ENCODE results near the gene LRRC7.
A peak's percentile ranks its signal among the peaks of the same experiment; 100 is the strongest.

Gene LRRC7

GRCh38 chr1:69567652-69568420 is at the start of gene LRRC7:
Gene LRRC7, plus strand, starts transcription at chr1:69567922. Its CDS starts 718 bp downstream, at chr1:69568640.
- DNase-seq, result no peak

GRCh38 chr1:69519006-69519405 is 48.7 kb upstream of the LRRC7 start:
- DNase-seq, result peak; percentile 47

GRCh38 chr1:69520326-69520725 is 47.4 kb upstream of the LRRC7 start:
- DNase-seq, result no peak

GRCh38 chr1:69523032-69523431 is 44.7 kb upstream of the LRRC7 start:
- DNase-seq, result peak; percentile 98

- peak; percentile 48 for DNase-seq
These were observed 44.3 kb upstream of the LRRC7 start for GRCh38 chr1:69523461-69523860.

GRCh38 chr1:69524015-69524414 is 43.7 kb upstream of the LRRC7 start:
- peak; percentile 83 for DNase-seq

GRCh38 chr1:69527273-69527672 is 40.4 kb upstream of the LRRC7 start:
- no peak for DNase-seq

GRCh38 chr1:69528376-69528775 is 39.3 kb upstream of the LRRC7 start:
- DNase-seq, result no peak

- DNase-seq, result no peak
These were observed 34.4 kb upstream of the LRRC7 start for GRCh38 chr1:69533343-69533742.

- no peak for DNase-seq
These were observed 32.9 kb upstream of the LRRC7 start for GRCh38 chr1:69534829-69535228.

- no peak for DNase-seq
These were observed 32.2 kb upstream of the LRRC7 start for GRCh38 chr1:69535490-69535889.

GRCh38 chr1:69540052-69540451 is 27.7 kb upstream of the LRRC7 start:
- DNase-seq, result no peak

GRCh38 chr1:69551476-69552324 is 16.0 kb upstream of the LRRC7 start:
- no peak for DNase-seq

- DNase-seq, result no peak
These were observed 14.0 kb upstream of the LRRC7 start for GRCh38 chr1:69553726-69554125.

- DNase-seq, result no peak
These were observed 876 bp downstream of the LRRC7 start for GRCh38 chr1:69568421-69569174.

GRCh38 chr1:69569175-69569541 is 1.4 kb downstream of the LRRC7 start:
- no peak for DNase-seq

- DNase-seq, result no peak
These were observed 2.0 kb downstream of the LRRC7 start for GRCh38 chr1:69569576-69570328.

- no peak for DNase-seq
These were observed 2.6 kb downstream of the LRRC7 start for GRCh38 chr1:69570356-69570755.

- DNase-seq, result no peak
These were observed 5.2 kb downstream of the LRRC7 start for GRCh38 chr1:69572921-69573320.

GRCh38 chr1:69573911-69574310 is 6.2 kb downstream of the LRRC7 start:
- DNase-seq, result no peak

GRCh38 chr1:69585666-69586065 is 17.9 kb downstream of the LRRC7 start:
- no peak for DNase-seq

- no peak for DNase-seq
These were observed 19.7 kb downstream of the LRRC7 start for GRCh38 chr1:69587391-69587790.

GRCh38 chr1:69589799-69590198 is 22.1 kb downstream of the LRRC7 start:
- DNase-seq, result no peak
